ENCODE data around the gene SIGLEC12.
"Not testable (repeated sequence)": the region's sequence is repeated elsewhere in the genome, so short reads cannot be mapped to it uniquely, and the experiment has no call there.

Gene SIGLEC12

DNA sequence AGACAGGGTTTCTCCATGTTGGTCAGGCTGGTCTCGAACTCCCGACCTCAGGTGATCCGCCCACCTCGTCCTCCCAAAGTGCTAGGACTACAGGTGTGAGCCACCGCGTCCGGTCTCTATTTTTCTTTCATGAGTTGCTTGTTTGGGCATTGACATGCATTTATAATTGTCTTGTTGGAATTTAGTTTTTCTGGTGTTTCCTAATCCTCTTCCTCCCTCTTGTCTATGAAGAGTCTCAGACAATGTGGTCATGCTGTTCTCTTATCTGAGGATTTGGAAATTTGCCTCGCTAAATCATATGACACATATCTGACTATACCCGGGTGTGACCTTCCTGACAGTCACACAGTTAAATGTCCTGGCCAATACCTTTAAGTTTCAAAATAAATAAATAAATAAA lies 30.6 kb downstream of the SIGLEC12 start:
- Mint-ChIP-seq H3K27ac (ENCODE audit: low read depth) (no peak overlapping the region), H3K27me3 (peaks cover 71% of the 10 kb centered on the region), H3K4me3 (no peak overlapping the region), H3K36me3 (ENCODE audit: insufficient read depth) (no peaks in the 10 kb centered on the region), H3K9me3 (no peaks in the 10 kb centered on the region), H3K4me1 (peaks cover 16% of the 10 kb centered on the region)
- DNase-seq (ENCODE audit: low spot score in 2 of 2) (no peak), ATAC-seq (replicated peaks; ENCODE audit: extremely low read depth, poor library complexity, severe bottlenecking) (no peak)

DNA sequence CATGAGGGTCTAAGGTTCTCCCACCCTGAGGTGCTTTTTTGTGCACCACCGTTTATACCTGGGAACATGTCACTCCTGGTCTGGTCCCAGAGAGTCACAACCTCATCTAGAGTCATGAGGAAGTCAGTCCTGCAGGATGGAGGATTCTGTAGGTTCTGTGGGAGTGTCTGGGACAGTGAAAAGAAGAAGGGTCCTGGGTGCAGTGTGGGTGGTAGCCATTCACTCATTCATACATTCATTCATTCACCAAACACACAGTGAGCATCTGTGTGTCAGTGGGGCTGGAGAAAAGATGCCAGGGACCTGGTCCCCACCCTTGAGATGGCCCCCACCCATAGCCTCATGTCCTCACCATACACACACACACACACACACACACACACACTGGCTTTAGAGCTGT lies 32.0 kb downstream of the SIGLEC12 start:
- ATAC-seq (replicated peaks; ENCODE audit: extremely low read depth, poor library complexity, severe bottlenecking) (no peak), DNase-seq (ENCODE audit: low spot score in 2 of 2) (no peak)
- no peaks in the 10 kb centered on the region for H3K9me3 Mint-ChIP-seq
- H3K4me1 Mint-ChIP-seq: peaks cover 16% of the 10 kb centered on the region
- no peak overlapping the region for H3K27ac Mint-ChIP-seq (ENCODE audit: low read depth)
- no peaks in the 10 kb centered on the region for H3K36me3 Mint-ChIP-seq (ENCODE audit: insufficient read depth)
- H3K4me3 Mint-ChIP-seq: no peak overlapping the region
- H3K27me3 Mint-ChIP-seq: peaks cover 71% of the 10 kb centered on the region

DNA sequence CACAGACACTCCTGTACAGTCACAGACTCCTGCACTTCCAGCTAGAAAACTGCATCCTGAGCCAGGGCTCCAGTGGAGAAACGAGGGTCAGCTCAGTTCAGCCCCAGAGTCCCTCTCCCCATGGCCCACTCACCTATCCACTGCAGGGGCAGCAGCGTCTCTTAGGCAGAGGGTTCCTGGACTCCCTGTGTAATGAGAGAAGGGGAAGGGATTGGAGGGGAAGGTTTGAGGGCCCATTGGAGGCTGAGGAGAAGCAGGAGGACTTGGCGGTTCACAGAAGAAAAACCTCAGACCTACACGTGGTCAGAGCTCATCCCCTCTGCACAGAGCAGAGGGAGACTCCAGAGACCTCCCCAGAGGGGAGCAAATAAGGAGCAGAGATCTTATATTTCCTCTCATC lies 32.4 kb downstream of the SIGLEC12 start:
- ATAC-seq (replicated peaks; ENCODE audit: extremely low read depth, poor library complexity, severe bottlenecking) (no peak), DNase-seq (ENCODE audit: low spot score in 2 of 2) (no peak)
- Mint-ChIP-seq H3K36me3 (ENCODE audit: insufficient read depth) (no peaks in the 10 kb centered on the region), H3K4me3 (no peak overlapping the region), H3K4me1 (peaks cover 16% of the 10 kb centered on the region), H3K27me3 (peaks cover 68% of the 10 kb centered on the region), H3K27ac (ENCODE audit: low read depth) (no peak overlapping the region), H3K9me3 (no peaks in the 10 kb centered on the region)

DNA sequence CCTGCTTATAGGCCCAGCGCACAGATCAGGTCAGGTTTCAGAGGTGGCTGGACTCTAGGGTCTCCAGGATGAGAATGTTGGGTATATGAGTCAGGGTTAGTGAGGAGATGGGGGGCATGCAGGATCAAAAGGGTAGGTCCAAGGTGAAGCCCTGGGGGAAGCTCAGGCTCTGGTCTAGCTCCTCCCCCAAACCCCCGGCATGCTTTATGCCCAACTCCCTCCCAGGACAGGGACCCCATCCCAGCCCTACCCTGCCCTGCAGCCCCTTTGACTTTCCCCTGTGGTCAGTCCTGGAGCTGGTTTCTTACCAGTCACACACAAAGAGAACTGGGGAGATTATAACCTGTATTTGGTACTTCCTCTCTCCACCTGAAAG lies 33.1 kb downstream of the SIGLEC12 start:
- Mint-ChIP-seq H3K27ac (ENCODE audit: low read depth) (no peak overlapping the region), H3K4me1 (peaks cover 18% of the 10 kb centered on the region), H3K27me3 (peaks cover 62% of the 10 kb centered on the region), H3K36me3 (ENCODE audit: insufficient read depth) (no peaks in the 10 kb centered on the region), H3K9me3 (no peaks in the 10 kb centered on the region), H3K4me3 (no peak overlapping the region)
- DNase-seq (ENCODE audit: low spot score in 2 of 2) (no peak), ATAC-seq (replicated peaks; ENCODE audit: extremely low read depth, poor library complexity, severe bottlenecking) (no peak)

DNA sequence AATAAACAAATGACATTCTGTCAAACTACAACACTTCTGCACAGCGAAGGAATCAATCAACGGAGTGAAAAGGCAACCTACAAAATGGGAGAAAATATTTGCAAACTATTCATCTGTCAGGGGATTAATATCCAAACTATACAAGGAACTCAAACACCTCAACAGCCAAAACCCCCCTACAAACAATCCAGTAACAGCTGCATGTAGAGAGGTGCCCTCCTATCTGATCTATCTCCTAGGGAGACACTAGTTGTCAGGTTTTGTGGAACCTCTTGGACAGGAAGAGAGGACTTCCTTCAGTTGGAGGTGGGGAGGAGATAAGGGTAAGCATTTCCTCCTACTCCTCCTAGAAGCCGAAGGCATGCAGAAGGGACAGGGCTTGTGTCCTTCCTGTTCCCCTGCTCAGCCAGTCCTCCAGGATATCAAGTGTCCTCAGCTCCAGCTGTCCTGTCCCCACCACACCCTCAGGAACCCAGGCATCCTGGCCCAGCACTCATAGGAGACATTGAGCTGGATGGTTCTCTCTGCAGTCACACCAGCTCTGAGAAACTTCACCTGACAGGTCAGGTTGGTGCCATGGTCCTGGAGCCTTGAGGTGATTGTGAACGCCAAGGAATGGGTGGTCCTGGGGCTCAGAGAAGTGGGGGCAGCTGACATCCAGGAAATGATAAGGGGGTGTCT lies 33.6 kb downstream of the SIGLEC12 start:
- H3K9me3 Mint-ChIP-seq: no peaks in the 10 kb centered on the region
- no peaks in the 10 kb centered on the region for H3K36me3 Mint-ChIP-seq (ENCODE audit: insufficient read depth)
- H3K27ac Mint-ChIP-seq (ENCODE audit: low read depth): no peak overlapping the region
- peaks cover 62% of the 10 kb centered on the region for H3K27me3 Mint-ChIP-seq
- no peak overlapping the region for H3K4me3 Mint-ChIP-seq
- peaks cover 22% of the 10 kb centered on the region for H3K4me1 Mint-ChIP-seq
- ATAC-seq (replicated peaks; ENCODE audit: extremely low read depth, poor library complexity, severe bottlenecking) (no peak), DNase-seq (ENCODE audit: low spot score in 2 of 2) (no peak)

DNA sequence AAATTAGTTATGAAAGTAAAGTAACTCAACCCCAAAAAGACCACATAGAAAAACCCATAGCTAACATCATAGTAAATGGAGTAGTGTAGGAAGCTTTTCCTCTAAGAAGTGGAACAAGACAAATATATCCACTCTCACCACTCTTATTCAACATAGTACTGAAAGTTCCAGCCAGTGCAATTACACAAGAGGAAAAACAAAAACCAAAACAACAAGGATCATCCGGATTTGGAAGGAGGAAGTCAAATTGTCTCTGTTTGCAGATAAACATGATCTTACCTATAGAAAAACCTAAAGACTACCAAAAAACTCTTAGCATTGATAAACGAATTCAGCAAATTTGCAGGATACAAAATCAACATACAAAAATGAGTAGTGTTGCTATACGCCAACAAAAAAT lies 34.9 kb downstream of the SIGLEC12 start:
- ATAC-seq (replicated peaks; ENCODE audit: extremely low read depth, poor library complexity, severe bottlenecking) (no peak), DNase-seq (ENCODE audit: low spot score in 2 of 2) (no peak)
- Mint-ChIP-seq H3K9me3 (no peaks in the 10 kb centered on the region), H3K4me3 (no peak overlapping the region), H3K4me1 (peaks cover 18% of the 10 kb centered on the region), H3K27ac (ENCODE audit: low read depth) (no peak overlapping the region), H3K27me3 (peaks cover 66% of the 10 kb centered on the region), H3K36me3 (ENCODE audit: insufficient read depth) (no peaks in the 10 kb centered on the region)

DNA sequence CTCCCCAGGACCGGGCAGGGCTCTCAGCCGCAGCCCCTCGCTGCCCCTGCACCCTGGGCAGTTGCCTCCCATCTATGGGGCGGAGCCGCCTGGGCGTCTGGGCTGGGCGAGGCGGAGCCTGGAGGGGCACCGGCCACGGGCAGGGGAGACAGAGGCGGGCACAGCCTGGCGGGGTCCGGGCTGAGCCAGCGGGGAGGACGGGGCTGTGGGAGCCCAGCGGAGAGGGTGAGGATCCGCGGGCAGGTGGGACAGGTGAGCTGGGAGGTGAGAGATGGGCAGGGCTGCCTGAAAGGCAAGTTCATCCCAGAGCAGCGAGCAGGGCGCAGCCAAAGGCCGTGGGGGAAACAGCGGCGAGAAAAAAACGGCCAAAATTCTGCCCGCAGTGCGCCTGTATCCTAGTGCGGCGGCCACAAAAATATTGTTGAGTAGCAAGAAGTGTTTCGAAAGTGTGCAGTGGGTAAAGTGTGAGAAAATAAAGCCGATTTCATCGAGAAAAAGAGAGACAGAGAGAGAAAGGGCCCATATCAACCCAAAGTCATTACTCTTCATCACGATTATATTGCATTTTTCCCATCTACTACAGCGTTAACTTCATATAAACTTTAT lies 37.5 kb downstream of the SIGLEC12 start:
- not testable (repeated sequence) for H3K4me3 Mint-ChIP-seq; H3K9me3 Mint-ChIP-seq; DNase-seq (ENCODE audit: low spot score in 2 of 2); ATAC-seq (replicated peaks; ENCODE audit: extremely low read depth, poor library complexity, severe bottlenecking); H3K36me3 Mint-ChIP-seq (ENCODE audit: insufficient read depth); H3K27ac Mint-ChIP-seq (ENCODE audit: low read depth)
- Mint-ChIP-seq H3K27me3 (peaks cover 85% of the 10 kb centered on the region), H3K4me1 (peaks cover 18% of the 10 kb centered on the region)

DNA sequence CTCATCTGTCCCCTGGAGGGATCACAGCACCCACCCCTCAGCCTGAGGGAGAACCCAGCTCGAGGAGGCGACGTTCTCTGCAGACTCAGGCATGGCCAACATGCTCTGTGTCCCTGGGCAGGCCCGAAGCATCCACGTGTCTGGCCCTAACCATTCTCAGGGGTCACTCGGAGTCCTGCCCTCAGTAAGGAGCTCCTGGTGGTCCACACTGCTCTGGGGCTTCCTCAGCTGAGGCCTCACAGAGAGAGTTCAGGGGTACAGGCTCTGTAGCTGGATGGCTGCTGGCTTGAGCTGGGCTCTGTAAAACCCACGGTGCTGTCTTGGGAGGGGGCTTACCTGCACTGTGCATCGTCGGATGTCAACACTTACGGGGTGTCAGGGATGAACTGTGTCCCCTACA lies 38.9 kb downstream of the SIGLEC12 start:
- ATAC-seq (replicated peaks; ENCODE audit: extremely low read depth, poor library complexity, severe bottlenecking): no peak
- Mint-ChIP-seq H3K9me3 (no peaks in the 10 kb centered on the region), H3K27me3 (peaks cover 85% of the 10 kb centered on the region), H3K27ac (ENCODE audit: low read depth) (no peak overlapping the region), H3K36me3 (ENCODE audit: insufficient read depth) (peaks cover 1% of the 10 kb centered on the region), H3K4me3 (no peak overlapping the region), H3K4me1 (peaks cover 10% of the 10 kb centered on the region)
- no peak for DNase-seq (ENCODE audit: low spot score in 2 of 2)

DNA sequence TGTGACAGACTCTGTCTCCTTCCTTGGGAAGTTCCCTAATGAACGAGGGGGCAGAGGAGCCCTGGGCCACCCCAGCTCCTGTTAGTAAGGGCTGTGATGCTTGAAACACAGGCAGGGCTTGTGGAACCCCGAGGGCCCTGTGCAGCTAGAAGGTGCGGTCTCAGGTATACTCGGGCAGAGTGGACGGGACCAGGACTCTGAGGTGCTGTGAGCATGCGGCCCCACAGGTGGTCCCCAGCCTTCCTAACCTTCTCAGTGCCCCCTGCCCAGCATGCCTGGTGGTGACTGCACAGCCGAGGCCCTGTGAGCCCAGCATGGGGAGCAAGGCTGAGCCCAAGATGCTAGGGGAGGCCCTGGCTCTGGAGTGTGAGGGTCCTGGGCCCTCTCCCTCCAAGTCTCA lies 39.3 kb downstream of the SIGLEC12 start:
- Mint-ChIP-seq H3K36me3 (ENCODE audit: insufficient read depth) (peaks cover 1% of the 10 kb centered on the region), H3K27ac (ENCODE audit: low read depth) (no peak overlapping the region), H3K4me3 (no peak overlapping the region), H3K27me3 (peaks cover 85% of the 10 kb centered on the region), H3K9me3 (no peaks in the 10 kb centered on the region), H3K4me1 (peaks cover 7% of the 10 kb centered on the region)
- ATAC-seq (replicated peaks; ENCODE audit: extremely low read depth, poor library complexity, severe bottlenecking) (no peak), DNase-seq (ENCODE audit: low spot score in 2 of 2) (no peak)

DNA sequence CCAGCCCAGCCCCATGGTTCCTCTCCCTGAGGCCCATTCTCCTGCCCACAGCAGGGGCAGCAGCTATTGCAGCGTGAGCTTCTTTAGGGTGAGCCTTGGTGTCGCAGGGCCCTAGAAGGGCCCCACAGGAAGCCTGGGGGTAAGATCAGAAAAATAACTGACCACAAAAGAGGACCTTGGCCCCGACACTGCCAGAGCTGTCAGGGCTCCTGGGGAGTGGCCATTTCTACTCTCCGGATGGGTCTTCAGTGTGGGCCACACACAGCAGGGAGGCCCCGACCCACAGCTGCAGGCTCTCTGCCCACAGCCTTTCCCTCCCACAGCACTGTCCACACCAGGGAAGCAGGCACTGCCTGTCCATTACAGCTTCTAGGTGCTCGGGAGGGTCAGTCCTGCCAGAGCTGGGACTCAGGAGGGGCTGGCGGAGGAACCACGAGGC lies 39.9 kb downstream of the SIGLEC12 start:
- ATAC-seq (replicated peaks; ENCODE audit: extremely low read depth, poor library complexity, severe bottlenecking) (no peak), DNase-seq (ENCODE audit: low spot score in 2 of 2) (no peak)
- H3K9me3 Mint-ChIP-seq: no peaks in the 10 kb centered on the region
- H3K27me3 Mint-ChIP-seq: peaks cover 86% of the 10 kb centered on the region
- H3K4me3 Mint-ChIP-seq: no peak overlapping the region
- H3K36me3 Mint-ChIP-seq (ENCODE audit: insufficient read depth): peaks cover 1% of the 10 kb centered on the region
- H3K4me1 Mint-ChIP-seq: peaks cover 7% of the 10 kb centered on the region
- H3K27ac Mint-ChIP-seq (ENCODE audit: low read depth): no peak overlapping the region

DNA sequence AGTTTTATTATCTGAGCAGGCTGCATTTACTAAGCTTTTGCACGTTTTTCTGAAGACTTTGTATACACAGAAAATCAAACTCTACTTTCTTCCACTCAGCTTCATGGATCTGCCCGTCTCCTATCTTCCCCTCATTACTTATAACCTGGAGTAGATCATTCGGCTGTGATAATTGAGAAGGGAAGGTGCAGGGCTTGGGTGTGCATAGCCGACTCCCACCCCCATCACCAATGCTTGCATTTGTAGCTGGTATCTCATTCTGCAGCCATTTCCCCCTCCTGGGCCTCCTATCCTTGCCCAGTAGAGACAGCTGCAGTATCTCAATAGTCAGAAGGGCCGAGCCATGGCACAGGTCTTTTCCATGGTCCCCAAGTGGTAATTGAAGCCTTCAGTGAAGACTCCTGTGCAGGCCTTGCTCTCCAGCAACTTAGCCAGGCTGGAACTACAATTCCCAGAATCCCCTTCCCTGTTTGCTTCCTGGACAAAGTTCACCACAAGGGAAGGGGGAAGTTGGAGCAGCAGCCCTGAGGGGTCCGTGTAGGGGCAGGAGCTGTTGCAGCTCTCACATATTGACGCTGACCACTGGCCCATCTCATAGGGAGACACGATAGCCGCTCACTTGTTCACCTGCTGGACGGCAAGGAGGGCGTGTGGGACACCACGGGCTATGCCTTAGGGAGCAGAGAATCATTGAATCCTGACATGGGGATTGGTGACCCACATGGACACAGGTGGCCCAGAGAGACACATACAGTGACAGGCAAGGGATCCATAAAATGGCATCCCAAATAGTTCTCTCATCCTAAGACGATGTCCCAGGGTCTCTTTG lies 41.2 kb downstream of the SIGLEC12 start:
- H3K36me3 Mint-ChIP-seq (ENCODE audit: insufficient read depth): peaks cover 1% of the 10 kb centered on the region
- H3K9me3 Mint-ChIP-seq: no peaks in the 10 kb centered on the region
- DNase-seq (ENCODE audit: low spot score in 2 of 2): no peak
- ATAC-seq (replicated peaks; ENCODE audit: extremely low read depth, poor library complexity, severe bottlenecking): no peak
- H3K27me3 Mint-ChIP-seq: peaks cover 79% of the 10 kb centered on the region
- no peak overlapping the region for H3K4me3 Mint-ChIP-seq
- H3K4me1 Mint-ChIP-seq: peaks cover 7% of the 10 kb centered on the region
- H3K27ac Mint-ChIP-seq (ENCODE audit: low read depth): no peak overlapping the region

DNA sequence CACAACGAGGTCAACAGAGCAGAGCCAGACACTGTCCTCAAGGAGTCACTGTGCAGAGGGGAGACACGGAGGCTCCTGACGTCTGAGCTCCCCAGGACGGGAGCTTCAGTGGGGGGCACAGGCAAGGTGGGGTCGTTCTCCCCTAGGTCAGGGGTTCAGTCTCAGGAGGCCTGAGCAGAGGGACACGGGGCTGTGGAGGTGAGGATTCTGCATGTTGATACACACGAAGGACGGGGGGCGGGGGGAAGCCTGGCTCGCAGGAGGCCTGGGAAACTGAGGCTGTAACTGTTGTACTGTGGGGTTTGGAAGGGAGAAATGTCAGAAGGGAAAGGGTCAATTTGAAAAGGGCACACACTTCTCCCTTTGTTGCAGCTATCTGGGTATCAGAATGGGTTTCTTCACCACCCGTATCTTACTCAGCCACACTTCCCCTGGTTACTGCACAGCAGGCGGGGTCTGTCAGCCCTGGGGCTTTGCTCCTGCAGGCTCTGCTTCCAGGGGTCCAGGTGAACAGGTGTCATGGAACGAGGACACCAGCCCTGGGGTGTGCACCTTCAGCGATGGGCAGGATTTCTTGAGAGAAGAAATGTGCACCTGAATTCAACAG lies 42.6 kb downstream of the SIGLEC12 start:
- no peak for ATAC-seq (replicated peaks; ENCODE audit: extremely low read depth, poor library complexity, severe bottlenecking)
- no peak overlapping the region for H3K27ac Mint-ChIP-seq (ENCODE audit: low read depth)
- H3K4me3 Mint-ChIP-seq: no peak overlapping the region

More for the DNA sequence above, 42.6 kb downstream of the SIGLEC12 start:
- DNase-seq (ENCODE audit: low spot score in 2 of 2): no peak
- no peaks in the 10 kb centered on the region for H3K9me3 Mint-ChIP-seq
- peaks cover 72% of the 10 kb centered on the region for H3K27me3 Mint-ChIP-seq
- H3K4me1 Mint-ChIP-seq: peaks cover 7% of the 10 kb centered on the region
- H3K36me3 Mint-ChIP-seq (ENCODE audit: insufficient read depth): peaks cover 1% of the 10 kb centered on the region
